ENCODE data around the gene ATP6V0B.

The ATP6V0B gene

GRCh38 chr1:44012404-44012803, 37.6 kb downstream of the ATP6V0B start:
- H3K4me3 ChIP-seq (ENCODE audit: low read length): no peak overlapping the region
- H2AFZ ChIP-seq (ENCODE audit: low read depth, low read length): no peak overlapping the region
- no peaks in the 10 kb centered on the region for H3K9me3 ChIP-seq (ENCODE audit: insufficient read depth, low read length)
- TF ChIP-seq, protein P1, sequence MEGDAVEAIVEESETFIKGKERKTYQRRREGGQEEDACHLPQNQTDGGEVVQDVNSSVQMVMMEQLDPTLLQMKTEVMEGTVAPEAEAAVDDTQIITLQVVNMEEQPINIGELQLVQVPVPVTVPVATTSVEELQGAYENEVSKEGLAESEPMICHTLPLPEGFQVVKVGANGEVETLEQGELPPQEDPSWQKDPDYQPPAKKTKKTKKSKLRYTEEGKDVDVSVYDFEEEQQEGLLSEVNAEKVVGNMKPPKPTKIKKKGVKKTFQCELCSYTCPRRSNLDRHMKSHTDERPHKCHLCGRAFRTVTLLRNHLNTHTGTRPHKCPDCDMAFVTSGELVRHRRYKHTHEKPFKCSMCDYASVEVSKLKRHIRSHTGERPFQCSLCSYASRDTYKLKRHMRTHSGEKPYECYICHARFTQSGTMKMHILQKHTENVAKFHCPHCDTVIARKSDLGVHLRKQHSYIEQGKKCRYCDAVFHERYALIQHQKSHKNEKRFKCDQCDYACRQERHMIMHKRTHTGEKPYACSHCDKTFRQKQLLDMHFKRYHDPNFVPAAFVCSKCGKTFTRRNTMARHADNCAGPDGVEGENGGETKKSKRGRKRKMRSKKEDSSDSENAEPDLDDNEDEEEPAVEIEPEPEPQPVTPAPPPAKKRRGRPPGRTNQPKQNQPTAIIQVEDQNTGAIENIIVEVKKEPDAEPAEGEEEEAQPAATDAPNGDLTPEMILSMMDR (IDR thresholded peaks at IDR 0.05; ENCODE audit: low read depth, low read length): no peak
- TF ChIP-seq EZH2phosphoT487 (IDR thresholded peaks at IDR 0.05; ENCODE audit: low read depth): no peak
- H3K36me3 ChIP-seq (replicated peaks; ENCODE audit: low read depth, low read length): no peaks in the 10 kb centered on the region
- no peak overlapping the region for H3K4me2 ChIP-seq (ENCODE audit: low read length)
- no peaks in the 10 kb centered on the region for H3K27me3 ChIP-seq (ENCODE audit: low read depth, low read length)
- H3K27ac ChIP-seq (ENCODE audit: low read length): no peak overlapping the region
- no peak overlapping the region for H3K9ac ChIP-seq (ENCODE audit: low read length)
- no peaks in the 10 kb centered on the region for H3K4me1 ChIP-seq (ENCODE audit: low read length)
- no peaks in the 10 kb centered on the region for H3K79me2 ChIP-seq (ENCODE audit: low read length)
- no peaks in the 10 kb centered on the region for H4K20me1 ChIP-seq (ENCODE audit: insufficient read depth, low read length)

- Histone ChIP-seq H3K36me3 (replicated peaks; ENCODE audit: low read depth, low read length) (no peaks in the 10 kb centered on the region), H3K4me3 (ENCODE audit: low read length) (no peak overlapping the region), H3K4me2 (ENCODE audit: low read length) (no peak overlapping the region), H3K4me1 (ENCODE audit: low read length) (no peaks in the 10 kb centered on the region), H3K79me2 (ENCODE audit: low read length) (no peaks in the 10 kb centered on the region), H3K9ac (ENCODE audit: low read length) (no peak overlapping the region), H3K27ac (ENCODE audit: low read length) (no peak overlapping the region), H3K9me3 (ENCODE audit: insufficient read depth, low read length) (no peaks in the 10 kb centered on the region), H4K20me1 (ENCODE audit: insufficient read depth, low read length) (no peaks in the 10 kb centered on the region), H3K27me3 (ENCODE audit: low read depth, low read length) (no peaks in the 10 kb centered on the region), H2AFZ (ENCODE audit: low read depth, low read length) (no peak overlapping the region)
- TF ChIP-seq EZH2phosphoT487 (IDR thresholded peaks at IDR 0.05; ENCODE audit: low read depth): no peak
- TF ChIP-seq, protein P1 (IDR thresholded peaks at IDR 0.05; ENCODE audit: low read depth, low read length): no peak
These were observed 38.3 kb downstream of the ATP6V0B start for GRCh38 chr1:44012941-44013609.

GRCh38 chr1:44013949-44014348, 39.2 kb downstream of the ATP6V0B start:
- Histone ChIP-seq H3K79me2 (ENCODE audit: low read length) (no peaks in the 10 kb centered on the region), H2AFZ (ENCODE audit: low read depth, low read length) (no peak overlapping the region), H3K27ac (ENCODE audit: low read length) (no peak overlapping the region), H3K9ac (ENCODE audit: low read length) (no peak overlapping the region), H3K4me3 (ENCODE audit: low read length) (no peak overlapping the region), H3K4me2 (ENCODE audit: low read length) (no peak overlapping the region), H4K20me1 (ENCODE audit: insufficient read depth, low read length) (no peaks in the 10 kb centered on the region), H3K4me1 (ENCODE audit: low read length) (no peaks in the 10 kb centered on the region), H3K9me3 (ENCODE audit: insufficient read depth, low read length) (no peaks in the 10 kb centered on the region), H3K36me3 (replicated peaks; ENCODE audit: low read depth, low read length) (no peaks in the 10 kb centered on the region), H3K27me3 (ENCODE audit: low read depth, low read length) (no peaks in the 10 kb centered on the region)
- TF ChIP-seq, protein P1 (IDR thresholded peaks at IDR 0.05; ENCODE audit: low read depth, low read length): no peak
- TF ChIP-seq EZH2phosphoT487 (IDR thresholded peaks at IDR 0.05; ENCODE audit: low read depth): no peak

DNA sequence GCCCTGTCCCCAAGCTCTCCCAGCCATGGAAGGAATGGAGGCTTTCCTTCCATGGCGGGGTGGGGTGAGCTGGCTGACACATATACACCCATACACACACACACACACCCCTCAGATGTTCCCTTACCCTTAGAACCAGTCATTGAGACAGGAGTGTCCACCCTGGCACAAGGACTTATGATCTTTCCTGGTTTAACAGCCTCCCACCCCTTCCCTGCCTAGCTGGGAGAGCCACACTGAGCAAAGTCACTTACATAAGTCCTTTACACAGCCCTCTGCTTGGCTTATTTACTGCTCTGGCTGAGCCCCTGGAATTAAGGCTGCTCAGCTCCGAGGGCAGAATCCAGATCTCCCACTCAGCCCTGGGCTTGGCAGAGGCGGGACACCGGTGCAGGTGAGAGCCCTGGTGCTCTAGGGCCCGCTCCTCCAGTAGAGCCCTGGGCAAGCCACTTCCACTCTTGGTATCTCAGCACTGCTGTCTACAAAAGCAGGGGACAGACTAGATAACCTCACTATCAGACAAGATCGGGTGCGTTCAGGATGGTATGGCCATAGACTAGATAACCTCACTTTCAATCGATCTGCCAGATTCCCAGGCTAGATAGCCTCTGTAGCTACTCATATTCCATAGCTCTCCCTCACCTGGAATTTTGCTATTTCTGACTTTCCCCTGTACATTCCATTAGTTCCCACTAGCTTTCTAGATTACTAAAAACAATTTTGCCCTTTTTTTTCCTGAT, 39.8 kb downstream of the ATP6V0B start:
- no peaks in the 10 kb centered on the region for H4K20me1 ChIP-seq (ENCODE audit: insufficient read depth, low read length)
- no peak overlapping the region for H3K9ac ChIP-seq (ENCODE audit: low read length)
- H3K4me2 ChIP-seq (ENCODE audit: low read length): no peak overlapping the region

More for the DNA sequence above, 39.8 kb downstream of the ATP6V0B start:
- Histone ChIP-seq H3K4me1 (ENCODE audit: low read length) (no peaks in the 10 kb centered on the region), H3K9me3 (ENCODE audit: insufficient read depth, low read length) (no peaks in the 10 kb centered on the region), H3K36me3 (replicated peaks; ENCODE audit: low read depth, low read length) (no peaks in the 10 kb centered on the region), H3K79me2 (ENCODE audit: low read length) (no peaks in the 10 kb centered on the region), H3K27me3 (ENCODE audit: low read depth, low read length) (no peaks in the 10 kb centered on the region), H3K27ac (ENCODE audit: low read length) (no peak overlapping the region), H3K4me3 (ENCODE audit: low read length) (no peak overlapping the region), H2AFZ (ENCODE audit: low read depth, low read length) (no peak overlapping the region)
- no peak for TF ChIP-seq EZH2phosphoT487 (IDR thresholded peaks at IDR 0.05; ENCODE audit: low read depth)
- TF ChIP-seq, protein P1 (IDR thresholded peaks at IDR 0.05; ENCODE audit: low read depth, low read length): no peak
